ENCODE results near the gene GMPS. TPM values are rescaled to one million over a fixed set of nuclear protein-coding genes. Genes with fewer than 3 reads are reported as not detected.

Gene GMPS
- total and polyA plus RNA-seq, 2 of the 13 experiments (the other 11 are each of a cell fraction or from before 2014, with no cell fraction given): 29.6 to 85.5 TPM

DNA sequence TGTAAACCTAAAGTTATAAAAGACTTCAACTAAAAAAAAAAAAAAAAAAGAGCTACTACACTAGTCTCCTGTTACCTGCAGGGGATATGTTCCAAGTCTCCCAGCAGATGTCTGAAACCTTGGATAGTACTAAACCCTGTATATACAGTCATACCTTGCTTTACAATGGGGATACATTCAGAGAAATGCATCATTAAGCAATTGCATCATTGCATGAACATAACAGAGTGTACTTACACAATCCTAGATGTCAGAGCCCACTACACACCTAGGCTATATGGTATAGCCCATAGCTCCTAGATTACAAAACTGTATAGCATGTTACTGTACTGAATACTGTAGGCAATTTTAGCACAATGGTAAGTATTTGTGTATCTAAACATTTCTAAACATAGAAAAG, 119.1 kb downstream of the GMPS start:
- Histone ChIP-seq H3K79me2 (ENCODE audit: insufficient read depth, low read length) (no peaks in the 10 kb centered on the region), H3K4me1 (ENCODE audit: insufficient read depth, low read length) (no peaks in the 10 kb centered on the region), H3K9me3 (ENCODE audit: low read length) (no peaks in the 10 kb centered on the region), H3K4me2 (ENCODE audit: low read depth, low read length) (no peak overlapping the region), H3K4me3 (replicated peaks in 1 of 3; ENCODE audit: insufficient read depth in 1 of 3, low read depth in 2 of 3, low read length in 3 of 3) (no peak overlapping the region), H3K27ac (ENCODE audit: extremely low read length, insufficient read depth, low read length) (no peak overlapping the region), H3K36me3 (replicated peaks in 1 of 2; ENCODE audit: control insufficient read depth in 1 of 2, insufficient read depth in 2 of 2, low read length in 2 of 2) (no peaks in the 10 kb centered on the region), H4K20me1 (ENCODE audit: insufficient read depth, low read length) (no peaks in the 10 kb centered on the region), H3K9ac (ENCODE audit: insufficient read depth, low read depth, low read length) (no peak overlapping the region), H3K27me3 (ENCODE audit: control insufficient read depth in 1 of 2, insufficient read depth in 2 of 2, low read length in 2 of 2) (no peaks in the 10 kb centered on the region), H2AFZ (ENCODE audit: low read length) (no peak overlapping the region)
- ChIA-PET CTCF (ENCODE audit: low intra/inter-chr PET ratio, low total read pairs) (no interaction called here), POLR2A (no interaction called here)
- no peak for DNase-seq (ENCODE audit: low spot score)
- no peak for FAIRE-seq
- no peak for TF ChIP-seq ZNF816 (CRISPR knock-in tag; IDR thresholded peaks at IDR 0.05; ENCODE audit: borderline replicate concordance)
- no peak for TF ChIP-seq ZBTB38 (CRISPR knock-in tag; IDR thresholded peaks at IDR 0.05)
- TF ChIP-seq ZNF3 (CRISPR knock-in tag; IDR thresholded peaks at IDR 0.05): no peak
- no peak for TF ChIP-seq MED1 (CRISPR knock-in tag; IDR thresholded peaks at IDR 0.05)
- no peak for TF ChIP-seq SNAI1 (CRISPR knock-in tag; IDR thresholded peaks at IDR 0.05; ENCODE audit: borderline replicate concordance)
- TF ChIP-seq ZNF546 (CRISPR knock-in tag; conservative IDR thresholded peaks at IDR 0.05): no peak
- no peak for TF ChIP-seq MED8 (CRISPR knock-in tag; IDR thresholded peaks at IDR 0.05; ENCODE audit: insufficient replicate concordance)
- TF ChIP-seq SYNCRIP (IDR thresholded peaks at IDR 0.05; ENCODE audit: insufficient read depth, low read depth, low read length): no peak
- TF ChIP-seq MYPOP (CRISPR knock-in tag; IDR thresholded peaks at IDR 0.05): no peak
- no peak for TF ChIP-seq ZSCAN20 (CRISPR knock-in tag; IDR thresholded peaks at IDR 0.05; ENCODE audit: borderline replicate concordance)
- no peak for TF ChIP-seq SIX4 (CRISPR knock-in tag; IDR thresholded peaks at IDR 0.05)
- TF ChIP-seq, protein P1, sequence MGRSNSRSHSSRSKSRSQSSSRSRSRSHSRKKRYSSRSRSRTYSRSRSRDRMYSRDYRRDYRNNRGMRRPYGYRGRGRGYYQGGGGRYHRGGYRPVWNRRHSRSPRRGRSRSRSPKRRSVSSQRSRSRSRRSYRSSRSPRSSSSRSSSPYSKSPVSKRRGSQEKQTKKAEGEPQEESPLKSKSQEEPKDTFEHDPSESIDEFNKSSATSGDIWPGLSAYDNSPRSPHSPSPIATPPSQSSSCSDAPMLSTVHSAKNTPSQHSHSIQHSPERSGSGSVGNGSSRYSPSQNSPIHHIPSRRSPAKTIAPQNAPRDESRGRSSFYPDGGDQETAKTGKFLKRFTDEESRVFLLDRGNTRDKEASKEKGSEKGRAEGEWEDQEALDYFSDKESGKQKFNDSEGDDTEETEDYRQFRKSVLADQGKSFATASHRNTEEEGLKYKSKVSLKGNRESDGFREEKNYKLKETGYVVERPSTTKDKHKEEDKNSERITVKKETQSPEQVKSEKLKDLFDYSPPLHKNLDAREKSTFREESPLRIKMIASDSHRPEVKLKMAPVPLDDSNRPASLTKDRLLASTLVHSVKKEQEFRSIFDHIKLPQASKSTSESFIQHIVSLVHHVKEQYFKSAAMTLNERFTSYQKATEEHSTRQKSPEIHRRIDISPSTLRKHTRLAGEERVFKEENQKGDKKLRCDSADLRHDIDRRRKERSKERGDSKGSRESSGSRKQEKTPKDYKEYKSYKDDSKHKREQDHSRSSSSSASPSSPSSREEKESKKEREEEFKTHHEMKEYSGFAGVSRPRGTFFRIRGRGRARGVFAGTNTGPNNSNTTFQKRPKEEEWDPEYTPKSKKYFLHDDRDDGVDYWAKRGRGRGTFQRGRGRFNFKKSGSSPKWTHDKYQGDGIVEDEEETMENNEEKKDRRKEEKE (IDR thresholded peaks at IDR 0.05): no peak
- no peak for TF ChIP-seq MLX (CRISPR knock-in tag; IDR thresholded peaks at IDR 0.05)
- no peak for TF ChIP-seq HIVEP1 (CRISPR knock-in tag; IDR thresholded peaks at IDR 0.05)
- no peak for TF ChIP-seq ZNF556 (CRISPR knock-in tag; IDR thresholded peaks at IDR 0.05; ENCODE audit: borderline replicate concordance)
- TF ChIP-seq THYN1 (CRISPR knock-in tag; IDR thresholded peaks at IDR 0.05; ENCODE audit: borderline replicate concordance, low read depth): no peak
- intact Hi-C loops (cut with micrococcal nuclease; ENCODE audit: unreplicated experiment): no loop called here
- in situ Hi-C loops (cut with HindIII; ENCODE audit: extremely low pct_ligation_motif_present, low pct_unique_long_range_greater_than_20kb): no loop called here
- ATAC-seq: no peak
- BruUV-seq (replicated peaks): no TSS peak
